Uterus (tissue), 2 donors: ENCODE results near the gene DUSP6.

Source experiments
- CTCF ChIP-seq, 4 experiments: fragments of 200-600 bp in 2 of 4; fragments of 450-650 bp in 2 of 4; sonication (generic) in 2 of 4; IDR thresholded peaks; one replicate each; pipeline ENCODE4 v1.5.1; 2016 to 2019; ENCODE audit warnings: antibody characterized with exemption in 4 of 4, mild to moderate bottlenecking in 2 of 4, moderate library complexity in 1 of 4
- POLR2A ChIP-seq, 2 donors: fragments of 450-650 bp; IDR thresholded peaks; one replicate each; pipeline ENCODE4 v1.6.1; 2016; ENCODE audit warnings: antibody characterized with exemption in 2 of 2, mild to moderate bottlenecking in 1 of 2, moderate library complexity in 1 of 2

GRCh38 chr12:89358805-89359204 is 6.5 kb upstream of the DUSP6 start:
- TF ChIP-seq POLR2A (IDR thresholded peaks at IDR 0.05) (no peak), CTCF (IDR thresholded peaks at IDR 0.05) (no peak)
